ENCODE data around the gene GLYAT. TPM values are rescaled to one million over a fixed set of nuclear protein-coding genes. Genes with fewer than 3 reads are reported as not detected.

The GLYAT gene
- total and polyA plus RNA-seq, 2 of the 8 experiments (the other 6 are each of a cell fraction or from before 2014, with no cell fraction given) = not detected

DNA sequence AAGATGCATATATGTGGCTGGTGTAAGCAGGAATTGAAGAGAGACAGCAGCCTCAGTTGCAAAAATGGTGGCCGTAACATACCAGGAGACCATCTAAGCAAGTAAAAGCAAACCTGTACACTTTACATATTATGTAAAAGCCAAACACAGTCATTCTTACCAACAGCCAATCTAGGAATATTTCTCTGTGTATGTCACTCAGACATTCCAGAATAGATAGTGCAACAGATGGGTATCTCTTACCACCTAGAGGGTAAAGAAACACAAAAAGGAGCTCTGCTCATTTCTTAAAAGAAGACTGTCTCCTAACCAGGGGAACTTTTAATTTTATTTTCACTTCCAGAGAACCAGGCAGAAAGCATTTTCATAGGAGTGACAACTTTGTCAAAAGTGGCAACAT is 38.7 kb downstream of the GLYAT start (continued):
- no peak for TF ChIP-seq NANOG (IDR thresholded peaks at IDR 0.05; ENCODE audit: insufficient read depth, low read depth, low read length, poor library complexity, severe bottlenecking)
- TF ChIP-seq GTF2F1 (IDR thresholded peaks at IDR 0.05; ENCODE audit: borderline replicate concordance, low read depth, low read length) = no peak

Data from H1 (cell line).